GM19239 (cell line): ENCODE data around the gene SORCS1.

ENCODE experiments used
- DNase-seq: peaks from one replicate; pipeline ENCODE4 v3.0.0; 2011; ENCODE audit warnings: low spot score; ENCODE audit not compliant: insufficient read length
- FAIRE-seq: peaks from 2 replicates; lab custom pipeline; 2011; peaks lifted over from hg19 to GRCh38; lab: Jason Lieb, UNC

Gene SORCS1

GRCh38 chr10:106636766-106637491, 527.6 kb downstream of the SORCS1 start:
- no peak for FAIRE-seq
- DNase-seq: no peak

GRCh38 chr10:106635947-106636346, 528.6 kb downstream of the SORCS1 start:
- no peak for FAIRE-seq
- no peak for DNase-seq

- FAIRE-seq: no peak
- no peak for DNase-seq
These were observed 533.3 kb downstream of the SORCS1 start for GRCh38 chr10:106631016-106631702.

- DNase-seq (no peak), FAIRE-seq (no peak)
These were observed 538.1 kb downstream of the SORCS1 start for GRCh38 chr10:106626371-106626770.

- DNase-seq (no peak), FAIRE-seq (no peak)
These were observed 538.8 kb downstream of the SORCS1 start for GRCh38 chr10:106625751-106626150.

- DNase-seq (no peak), FAIRE-seq (no peak)
These were observed 545.2 kb downstream of the SORCS1 start for GRCh38 chr10:106619346-106619745.

GRCh38 chr10:106618646-106619045, 545.9 kb downstream of the SORCS1 start:
- no peak for DNase-seq

GRCh38 chr10:106615081-106615480, 549.4 kb downstream of the SORCS1 start:
- FAIRE-seq: no peak
- no peak for DNase-seq

More at GRCh38 chr10:106618646-106619045, 545.9 kb downstream of the SORCS1 start:
- no peak for FAIRE-seq

GRCh38 chr10:106614293-106614692, 550.2 kb downstream of the SORCS1 start:
- FAIRE-seq (no peak), DNase-seq (no peak)

GRCh38 chr10:106612381-106612780, 552.1 kb downstream of the SORCS1 start:
- FAIRE-seq (no peak), DNase-seq (no peak)

GRCh38 chr10:106609470-106610266, 554.8 kb downstream of the SORCS1 start:
- no peak for FAIRE-seq

GRCh38 chr10:106608066-106608465, 556.4 kb downstream of the SORCS1 start:
- DNase-seq: no peak
- no peak for FAIRE-seq

More at GRCh38 chr10:106609470-106610266, 554.8 kb downstream of the SORCS1 start:
- no peak for DNase-seq

GRCh38 chr10:106595281-106595680, 569.2 kb downstream of the SORCS1 start:
- DNase-seq (no peak), FAIRE-seq (no peak)

- no peak for FAIRE-seq
- DNase-seq: no peak
These were observed 570.6 kb downstream of the SORCS1 start for GRCh38 chr10:106593876-106594275.

GRCh38 chr10:106592396-106592795, 572.1 kb downstream of the SORCS1 start:
- no peak for FAIRE-seq
- no peak for DNase-seq

- DNase-seq (no peak), FAIRE-seq (no peak)
These were observed 582.2 kb downstream of the SORCS1 start for GRCh38 chr10:106582291-106582690.

GRCh38 chr10:106577756-106578155, 586.8 kb downstream of the SORCS1 start:
- FAIRE-seq (no peak), DNase-seq (no peak)

GRCh38 chr10:106577266-106577665, 587.2 kb downstream of the SORCS1 start:
- DNase-seq (no peak), FAIRE-seq (no peak)

- DNase-seq (no peak), FAIRE-seq (no peak)
These were observed 588.0 kb downstream of the SORCS1 start for GRCh38 chr10:106576534-106576933.

GRCh38 chr10:106573106-106573505, 591.4 kb downstream of the SORCS1 start:
- no peak for DNase-seq

More at GRCh38 chr10:106573106-106573505, 591.4 kb downstream of the SORCS1 start:
- no peak for FAIRE-seq
